NCI-H1417 (cell line): Measurements from ENCODE around the gene REC8.
"Not testable (repeated sequence)": the region's sequence is repeated elsewhere in the genome, so short reads cannot be mapped to it uniquely, and the experiment has no call there.

ENCODE experiments used
- DNase-seq, 3 experiments: peaks; one replicate each; lab custom pipeline; 2025; lab: John Stamatoyannopoulos, UW

The REC8 gene

GRCh38 chr14:24204163-24205146, 32.6 kb downstream of the REC8 start:
- no peak for DNase-seq

- no peak for DNase-seq
These were observed 34.6 kb downstream of the REC8 start for GRCh38 chr14:24206260-24207103.

- DNase-seq, result no peak
These were observed 35.2 kb downstream of the REC8 start for GRCh38 chr14:24207104-24207551.

- DNase-seq, result no peak
These were observed 35.7 kb downstream of the REC8 start for GRCh38 chr14:24207625-24208024.

GRCh38 chr14:24211311-24211710, 39.4 kb downstream of the REC8 start:
- DNase-seq, result no peak

- peak; percentile 95 to 98 (median 98) for DNase-seq
These were observed 41.3 kb downstream of the REC8 start, which contains the start of gene CHMP4A for GRCh38 chr14:24212924-24213865. Gene CHMP4A (minus strand): TSS chr14:24213488. CDS start chr14:24213439, 49 bp downstream.

- peak in 1 of 3 experiments; percentile 45 for DNase-seq
These were observed 42.2 kb downstream of the REC8 start for GRCh38 chr14:24213866-24214662.

GRCh38 chr14:24215495-24216344, 43.8 kb downstream of the REC8 start, which contains the start of gene MDP1:
Gene MDP1 (minus strand): TSS chr14:24216066. CDS start chr14:24215955, 111 bp downstream.
- peak; percentile 89 to 94 (median 90) for DNase-seq

- DNase-seq, result no peak
These were observed 44.4 kb downstream of the REC8 start for GRCh38 chr14:24216345-24216699.

GRCh38 chr14:24216876-24217275, 45.0 kb downstream of the REC8 start:
- not testable (repeated sequence) for DNase-seq

GRCh38 chr14:24219080-24219479, 47.2 kb downstream of the REC8 start:
- no peak for DNase-seq

- DNase-seq, result no peak
These were observed 47.6 kb downstream of the REC8 start for GRCh38 chr14:24219521-24219920.

GRCh38 chr14:24222987-24223386, 51.1 kb downstream of the REC8 start:
- not testable (repeated sequence) for DNase-seq

GRCh38 chr14:24224618-24225071, 52.8 kb downstream of the REC8 start:
- no peak for DNase-seq

- no peak for DNase-seq
These were observed 54.6 kb downstream of the REC8 start for GRCh38 chr14:24226473-24226872.

GRCh38 chr14:24228902-24229301, 57.0 kb downstream of the REC8 start:
- no peak for DNase-seq
